Measurements from ENCODE around the gene NAA80. TPM values are rescaled to one million over a fixed set of nuclear protein-coding genes. Genes with fewer than 3 reads are reported as not detected.

The NAA80 gene
- total RNA-seq, 1 donor: 6.5 TPM

DNA sequence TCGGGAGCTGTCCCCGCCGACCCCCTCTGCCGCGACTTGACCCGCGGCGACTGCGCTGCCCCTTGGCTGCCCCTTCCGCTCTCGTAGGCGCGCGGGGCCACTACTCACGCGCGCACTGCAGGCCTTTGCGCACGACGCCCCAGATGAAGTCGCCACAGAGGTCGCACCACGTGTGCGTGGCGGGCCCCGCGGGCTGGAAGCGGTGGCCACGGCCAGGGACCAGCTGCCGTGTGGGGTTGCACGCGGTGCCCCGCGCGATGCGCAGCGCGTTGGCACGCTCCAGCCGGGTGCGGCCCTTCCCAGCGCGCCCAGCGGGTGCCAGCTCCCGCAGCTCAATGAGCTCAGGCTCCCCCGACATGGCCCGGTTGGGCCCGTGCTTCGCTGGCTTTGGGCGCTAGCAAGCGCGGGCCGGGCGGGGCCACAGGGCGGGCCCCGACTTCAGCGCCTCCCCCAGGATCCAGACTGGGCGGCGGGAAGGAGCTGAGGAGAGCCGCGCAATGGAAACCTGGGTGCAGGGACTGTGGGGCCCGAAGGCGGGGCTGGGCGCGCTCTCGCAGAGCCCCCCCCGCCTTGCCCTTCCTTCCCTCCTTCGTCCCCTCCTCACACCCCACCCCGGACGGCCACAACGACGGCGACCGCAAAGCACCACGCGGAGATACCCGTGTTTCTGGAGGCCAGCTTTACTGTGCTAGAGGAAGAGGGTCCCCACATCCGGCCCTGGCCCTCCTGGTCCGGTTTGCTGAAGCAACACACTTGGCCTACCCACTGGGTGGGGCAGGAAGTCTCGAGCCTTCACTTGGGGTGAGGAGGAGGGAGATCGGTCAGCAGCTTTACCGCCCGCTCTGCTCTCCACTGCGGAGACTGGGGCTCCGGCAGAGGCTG, 41.5 kb upstream of the NAA80 start, which contains the start of gene RASSF1:
Gene RASSF1, minus strand, starts transcription at position 389 of the 882 bp plus-strand sequence. Its CDS starts 31 bp downstream, at position 358.
- TF ChIP-seq CTCF (IDR thresholded peaks at IDR 0.05; ENCODE audit: extremely low read depth, low read depth, low read length): no peak
- no peaks in the 10 kb centered on the region for H3K9me3 ChIP-seq (ENCODE audit: low read depth, low read length)
- H3K4me1 ChIP-seq (ENCODE audit: insufficient read depth, low read length): peaks cover 44% of the 10 kb centered on the region
- peaks cover 6% of the 10 kb centered on the region for H4K20me1 ChIP-seq (ENCODE audit: insufficient read depth, low read length)
- H2AFZ ChIP-seq (ENCODE audit: low read length): peak within 1 kb of the TSS; percentile 82
- H3K4me3 ChIP-seq (ENCODE audit: insufficient read depth, low read length): peak within 1 kb of the TSS; percentile 77
- peak within 1 kb of the TSS; percentile 83 for H3K27ac ChIP-seq (ENCODE audit: low read depth, low read length)
- H3K79me2 ChIP-seq (ENCODE audit: insufficient read depth, low read length): peaks cover 43% of the 10 kb centered on the region
- no peaks in the 10 kb centered on the region for H3K27me3 ChIP-seq (ENCODE audit: insufficient read depth, low read length)
- peak within 1 kb of the TSS; percentile 97 for H3K4me2 ChIP-seq (ENCODE audit: insufficient read depth, low read length)
- no peaks in the 10 kb centered on the region for H3K36me3 ChIP-seq (ENCODE audit: insufficient read depth, low read length)
- peak; percentile 96 for DNase-seq (ENCODE audit: insufficient read length, low spot score, missing footprints)

- DNase-seq (ENCODE audit: insufficient read length, low spot score, missing footprints): no peak
- no peaks in the 10 kb centered on the region for H3K9me3 ChIP-seq (ENCODE audit: low read depth, low read length)
- H3K36me3 ChIP-seq (ENCODE audit: insufficient read depth, low read length): no peaks in the 10 kb centered on the region
- H3K27me3 ChIP-seq (ENCODE audit: insufficient read depth, low read length): no peaks in the 10 kb centered on the region
- H3K4me2 ChIP-seq (ENCODE audit: insufficient read depth, low read length): peak overlapping the region; percentile 97
- peak overlapping the region; percentile 83 for H3K27ac ChIP-seq (ENCODE audit: low read depth, low read length)
- H3K79me2 ChIP-seq (ENCODE audit: insufficient read depth, low read length): peaks cover 48% of the 10 kb centered on the region
- H3K4me3 ChIP-seq (ENCODE audit: insufficient read depth, low read length): peak overlapping the region; percentile 77
- no peak for TF ChIP-seq CTCF (IDR thresholded peaks at IDR 0.05; ENCODE audit: extremely low read depth, low read depth, low read length)
- H2AFZ ChIP-seq (ENCODE audit: low read length): peak overlapping the region; percentile 82
- H4K20me1 ChIP-seq (ENCODE audit: insufficient read depth, low read length): peaks cover 11% of the 10 kb centered on the region
- H3K4me1 ChIP-seq (ENCODE audit: insufficient read depth, low read length): peaks cover 44% of the 10 kb centered on the region
These were observed 40.9 kb upstream of the NAA80 start for GRCh38 chr3:50340147-50340447.

DNA sequence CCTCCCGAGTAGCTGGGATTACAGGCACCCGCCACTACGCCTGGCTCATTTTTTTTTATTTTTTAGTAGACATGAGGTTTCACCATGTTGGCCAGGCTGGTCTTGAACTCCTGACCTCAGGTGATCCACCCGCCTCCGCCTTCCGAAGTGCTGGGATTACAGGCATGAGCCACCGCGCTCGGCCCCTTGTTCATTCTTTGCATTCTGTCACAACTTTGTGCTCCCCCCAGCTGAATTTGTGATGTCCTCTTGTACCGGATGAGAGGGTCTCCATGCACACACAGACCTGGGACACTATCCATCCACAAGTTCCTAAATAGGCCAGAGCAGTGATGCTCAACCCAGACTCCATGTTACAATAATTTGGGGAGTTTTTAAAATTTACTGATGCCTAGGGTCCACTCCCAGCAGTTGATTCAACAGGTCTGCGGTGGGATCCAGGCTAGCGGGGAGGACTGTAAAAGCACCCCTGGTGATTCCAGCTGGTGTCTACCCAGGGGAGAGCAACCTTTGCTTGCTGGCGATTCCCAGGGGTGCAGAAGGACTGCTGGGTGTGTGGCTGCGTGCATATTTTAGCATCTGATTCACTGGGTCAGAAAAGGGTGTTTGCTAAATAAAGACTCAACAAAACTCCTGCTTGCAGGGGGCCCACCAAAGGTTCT, 40.4 kb upstream of the NAA80 start:
- Histone ChIP-seq H3K4me3 (ENCODE audit: insufficient read depth, low read length) (peak overlapping the region; percentile 77), H3K27ac (ENCODE audit: low read depth, low read length) (peak overlapping the region; percentile 83)

More for the DNA sequence above, 40.4 kb upstream of the NAA80 start:
- DNase-seq (ENCODE audit: insufficient read length, low spot score, missing footprints): peak; percentile 90
- H3K36me3 ChIP-seq (ENCODE audit: insufficient read depth, low read length): no peaks in the 10 kb centered on the region
- H3K79me2 ChIP-seq (ENCODE audit: insufficient read depth, low read length): peaks cover 53% of the 10 kb centered on the region
- H3K4me2 ChIP-seq (ENCODE audit: insufficient read depth, low read length): peak overlapping the region; percentile 97
- H3K4me1 ChIP-seq (ENCODE audit: insufficient read depth, low read length): peaks cover 47% of the 10 kb centered on the region
- no peaks in the 10 kb centered on the region for H3K27me3 ChIP-seq (ENCODE audit: insufficient read depth, low read length)
- no peak for TF ChIP-seq CTCF (IDR thresholded peaks at IDR 0.05; ENCODE audit: extremely low read depth, low read depth, low read length)
- H2AFZ ChIP-seq (ENCODE audit: low read length): peak overlapping the region; percentile 82
- peaks cover 14% of the 10 kb centered on the region for H4K20me1 ChIP-seq (ENCODE audit: insufficient read depth, low read length)
- H3K9me3 ChIP-seq (ENCODE audit: low read depth, low read length): no peaks in the 10 kb centered on the region

All from osteoblast (primary cell).